22Rv1 (cell line): Measurements from ENCODE around the gene BRD4.

Experiments used
- H3K27ac ChIP-seq: fragments of 450-650 bp; 2 replicates; pipeline ENCODE4 v1.5.1; 2017
- CTCF ChIP-seq: fragments of 450-650 bp; IDR thresholded peaks from 2 replicates; pipeline ENCODE4 v1.5.1; 2017; ENCODE audit warnings: mild to moderate bottlenecking
- ZFX ChIP-seq: fragments of 450-650 bp; IDR thresholded peaks from 2 replicates; pipeline ENCODE4 v1.6.1; 2017; ENCODE audit warnings: antibody characterized with exemption, borderline replicate concordance

Gene BRD4

GRCh38 chr19:15330801-15331418 lies 1.4 kb downstream of the BRD4 start:
- TF ChIP-seq CTCF (no peak), ZFX (no peak)
- H3K27ac ChIP-seq, result peak overlapping the region; percentile 92

- H3K27ac ChIP-seq, result no peak overlapping the region
- TF ChIP-seq ZFX, result no peak
- TF ChIP-seq CTCF, result no peak
Observed at GRCh38 chr19:15328312-15328711, 4.0 kb downstream of the BRD4 start.

- TF ChIP-seq CTCF (no peak), ZFX (no peak)
- H3K27ac ChIP-seq, result peak overlapping the region; percentile 53
Observed at GRCh38 chr19:15324791-15325519, 7.4 kb downstream of the BRD4 start.

- TF ChIP-seq ZFX (no peak), CTCF (no peak)
- H3K27ac ChIP-seq, result peak overlapping the region; percentile 53
Observed at GRCh38 chr19:15323496-15324235, 8.7 kb downstream of the BRD4 start.

- no peak for TF ChIP-seq ZFX
- no peak for TF ChIP-seq CTCF
- no peak overlapping the region for H3K27ac ChIP-seq
Observed at GRCh38 chr19:15321739-15322138, 10.6 kb downstream of the BRD4 start.

- H3K27ac ChIP-seq, result no peak overlapping the region
- TF ChIP-seq ZFX, result no peak
- TF ChIP-seq CTCF, result no peak
Observed at GRCh38 chr19:15320116-15320515, 12.2 kb downstream of the BRD4 start.

GRCh38 chr19:15318241-15318691 lies 14.1 kb downstream of the BRD4 start:
- TF ChIP-seq CTCF (no peak), ZFX (no peak)
- H3K27ac ChIP-seq, result no peak overlapping the region
